Activated T-helper 1 cell treated with anti-CD3 and anti-CD28 coated beads, Interleukin-12 subunit alpha, Interleukin-12 subunit beta, Interleukin-2, Interleukin-4 antibody, amounts not matched to agents 30 ng/mL and 10 ng/mL and 1 ng/mL, durations not matched to agents 14 hours and 24 hours and 36 hours (primary cell): ENCODE data around the gene MAPK6. TPM values are rescaled to one million over a fixed set of nuclear protein-coding genes. Genes with fewer than 3 reads are reported as not detected.

ENCODE experiments used
- DNase-seq: peaks from one replicate; pipeline ENCODE4 v3.0.0; 2021; ENCODE audit warnings: low spot score
- H3K27ac Mint-ChIP-seq: one replicate; pipeline ENCODE4 v1.8.0; 2021; ENCODE audit warnings: mild to moderate bottlenecking, mixed read lengths
- H3K27me3 Mint-ChIP-seq: one replicate; pipeline ENCODE4 v1.8.0; 2022; ENCODE audit warnings: mild to moderate bottlenecking, moderate library complexity, mixed read lengths; ENCODE audit not compliant: insufficient read depth
- H3K36me3 Mint-ChIP-seq: one replicate; pipeline ENCODE4 v1.8.0; 2021; ENCODE audit warnings: low read depth, mixed read lengths
- H3K4me1 Mint-ChIP-seq: one replicate; pipeline ENCODE4 v1.8.0; 2021; ENCODE audit warnings: low read depth, mixed read lengths
- H3K4me3 Mint-ChIP-seq: one replicate; pipeline ENCODE4 v1.8.0; 2021; ENCODE audit warnings: mild to moderate bottlenecking, moderate library complexity, mixed read lengths
- H3K9me3 Mint-ChIP-seq: one replicate; pipeline ENCODE4 v1.8.0; 2021; ENCODE audit warnings: mixed read lengths
- intact Hi-C: fragments of 100-400 bp; cut with micrococcal nuclease; formaldehyde crosslinking; loops from one replicate; pipeline ENCODE4 v1.15.1; 2024
- total RNA-seq: library from RNA; stranded (reverse); gene quantifications from 2 replicates; pipeline ENCODE4 v1.2.3, GENCODE V29; 2022

MAPK6 gene
- total RNA-seq, 1 donor from 2014 or later = 57.3 TPM

DNA sequence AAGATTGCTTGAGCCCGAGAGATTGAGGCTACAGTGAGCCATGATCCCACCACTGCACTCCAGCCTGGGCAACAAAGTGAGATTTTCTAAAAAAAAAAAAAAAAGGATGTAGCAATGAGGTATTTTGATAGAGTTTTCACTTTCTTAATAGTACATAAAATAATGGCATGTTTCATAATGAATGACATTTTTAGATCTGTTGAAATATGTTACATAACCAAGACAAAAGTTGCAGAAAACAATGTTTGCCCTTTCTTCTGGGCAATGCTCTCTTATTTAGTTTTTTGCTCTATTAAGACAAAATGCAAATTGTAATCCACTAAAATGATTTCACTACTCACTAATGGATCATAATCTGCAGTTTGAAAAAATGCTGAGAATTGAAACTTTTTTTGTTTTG lies 4.4 kb upstream of the MAPK6 start:
- Mint-ChIP-seq H3K27ac (no peak overlapping the region), H3K27me3 (peaks cover 7% of the 10 kb centered on the region), H3K4me3 (no peak overlapping the region), H3K36me3 (peaks cover 2% of the 10 kb centered on the region), H3K9me3 (no peaks in the 10 kb centered on the region), H3K4me1 (peaks cover 52% of the 10 kb centered on the region)
- intact Hi-C loops = loop anchor here (5.0 kb wide), 3 partner anchors 163 to 277 kb away; partner anchors contain the start of gene LYSMD2
- DNase-seq = no peak

DNA sequence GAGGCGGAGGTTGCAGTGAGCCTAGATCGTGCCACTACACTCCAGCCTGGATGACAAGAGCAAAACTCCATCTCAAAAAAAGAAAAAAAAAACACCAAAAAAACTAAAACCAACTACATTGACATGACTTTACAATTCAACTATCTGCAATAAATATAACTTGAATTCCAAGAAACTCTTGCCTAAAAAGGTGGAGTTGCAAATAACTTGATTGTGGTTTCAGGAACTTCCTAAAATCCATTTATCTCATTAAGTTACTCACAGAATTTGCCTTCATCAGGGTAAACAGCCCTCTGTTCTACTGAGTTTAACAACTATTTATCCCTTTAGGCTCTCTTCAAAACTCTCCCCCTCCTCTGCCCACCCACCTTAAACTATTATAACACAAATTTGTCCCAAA lies 2.7 kb upstream of the MAPK6 start:
- Mint-ChIP-seq H3K27ac (no peak overlapping the region), H3K4me1 (peaks cover 58% of the 10 kb centered on the region), H3K4me3 (no peak overlapping the region), H3K9me3 (no peaks in the 10 kb centered on the region), H3K27me3 (peaks cover 7% of the 10 kb centered on the region), H3K36me3 (peaks cover 3% of the 10 kb centered on the region)
- intact Hi-C loops = no loop called here
- DNase-seq = no peak

DNA sequence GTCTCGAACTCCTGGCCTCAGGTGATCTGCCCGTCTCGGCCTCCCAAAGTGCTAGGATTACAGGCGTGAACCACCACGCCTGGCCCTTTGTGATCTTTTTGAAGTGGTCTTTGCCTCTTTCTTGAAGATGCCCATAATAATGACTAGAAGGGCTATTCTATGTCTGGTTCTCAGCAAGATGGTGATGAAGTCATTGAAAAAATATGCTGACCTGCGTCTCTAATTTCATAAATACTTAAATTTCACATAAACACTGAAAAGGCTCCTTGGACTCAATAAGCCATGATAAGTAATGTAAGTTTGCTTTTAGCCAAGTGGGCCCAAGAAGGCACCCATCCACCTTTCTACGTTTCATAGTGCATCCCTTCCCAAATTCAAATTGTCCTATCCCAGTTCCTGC lies 775 bp upstream of the MAPK6 start:
- peaks cover 7% of the 10 kb centered on the region for H3K27me3 Mint-ChIP-seq
- peaks cover 3% of the 10 kb centered on the region for H3K36me3 Mint-ChIP-seq
- no peaks in the 10 kb centered on the region for H3K9me3 Mint-ChIP-seq
- peaks cover 48% of the 10 kb centered on the region for H3K4me1 Mint-ChIP-seq
- H3K4me3 Mint-ChIP-seq = peak overlapping the region; percentile 98
- intact Hi-C loops = no loop called here
- peak overlapping the region; percentile 99 for H3K27ac Mint-ChIP-seq
- DNase-seq = no peak

DNA sequence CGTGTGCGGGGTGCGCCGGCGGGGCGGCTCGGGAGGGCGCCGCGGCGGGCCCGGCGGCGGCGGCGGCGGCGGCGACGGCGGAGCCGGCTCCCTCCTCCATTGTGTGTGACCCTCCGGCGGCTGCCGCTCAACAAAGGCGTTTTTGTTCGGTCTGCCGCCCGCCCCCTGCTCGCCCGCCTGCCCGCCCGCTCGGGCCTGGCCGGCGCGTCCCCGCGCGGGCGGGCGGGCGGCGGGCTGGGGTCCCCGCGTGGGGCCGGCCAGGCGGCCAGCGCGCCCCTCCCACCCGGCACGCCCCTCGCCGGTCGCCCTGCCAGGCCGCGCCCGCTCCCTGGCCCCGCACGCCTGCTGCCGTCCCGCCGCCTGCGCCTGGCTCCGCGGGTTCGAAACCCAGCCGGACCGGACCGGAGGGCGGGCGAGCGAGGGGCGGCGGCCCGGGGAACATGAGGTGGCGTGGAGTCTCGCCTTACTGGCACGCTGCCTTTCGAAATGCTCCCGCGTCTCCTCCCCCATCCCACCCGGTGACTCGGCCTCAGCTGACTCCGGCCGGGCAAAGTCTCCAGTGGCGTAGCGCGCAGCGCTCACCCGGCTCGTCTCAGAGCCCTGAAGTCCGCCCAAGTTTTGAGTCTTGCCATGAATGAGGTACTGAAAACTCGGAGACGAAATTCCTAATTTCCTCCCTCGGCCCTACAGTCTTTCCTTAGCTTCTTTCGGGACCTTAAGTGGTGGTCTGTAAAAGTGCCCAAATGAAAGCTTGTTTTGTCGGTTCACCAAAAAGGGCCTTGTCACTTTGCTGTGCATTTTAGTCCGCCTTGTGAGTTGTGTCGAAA lies 588 bp downstream of the MAPK6 start:
- H3K4me3 Mint-ChIP-seq = peak overlapping the region; percentile 98
- H3K27me3 Mint-ChIP-seq = peaks cover 7% of the 10 kb centered on the region
- H3K36me3 Mint-ChIP-seq = peaks cover 3% of the 10 kb centered on the region
- peaks cover 41% of the 10 kb centered on the region for H3K4me1 Mint-ChIP-seq
- peak overlapping the region; percentile 99 for H3K27ac Mint-ChIP-seq
- DNase-seq = peak; percentile 65
- H3K9me3 Mint-ChIP-seq = no peaks in the 10 kb centered on the region
- intact Hi-C loops = loop anchor here (1.0 to 5.0 kb wide), 2 partner anchors 48 to 58 kb away; partner anchors contain the start of gene LEO1

DNA sequence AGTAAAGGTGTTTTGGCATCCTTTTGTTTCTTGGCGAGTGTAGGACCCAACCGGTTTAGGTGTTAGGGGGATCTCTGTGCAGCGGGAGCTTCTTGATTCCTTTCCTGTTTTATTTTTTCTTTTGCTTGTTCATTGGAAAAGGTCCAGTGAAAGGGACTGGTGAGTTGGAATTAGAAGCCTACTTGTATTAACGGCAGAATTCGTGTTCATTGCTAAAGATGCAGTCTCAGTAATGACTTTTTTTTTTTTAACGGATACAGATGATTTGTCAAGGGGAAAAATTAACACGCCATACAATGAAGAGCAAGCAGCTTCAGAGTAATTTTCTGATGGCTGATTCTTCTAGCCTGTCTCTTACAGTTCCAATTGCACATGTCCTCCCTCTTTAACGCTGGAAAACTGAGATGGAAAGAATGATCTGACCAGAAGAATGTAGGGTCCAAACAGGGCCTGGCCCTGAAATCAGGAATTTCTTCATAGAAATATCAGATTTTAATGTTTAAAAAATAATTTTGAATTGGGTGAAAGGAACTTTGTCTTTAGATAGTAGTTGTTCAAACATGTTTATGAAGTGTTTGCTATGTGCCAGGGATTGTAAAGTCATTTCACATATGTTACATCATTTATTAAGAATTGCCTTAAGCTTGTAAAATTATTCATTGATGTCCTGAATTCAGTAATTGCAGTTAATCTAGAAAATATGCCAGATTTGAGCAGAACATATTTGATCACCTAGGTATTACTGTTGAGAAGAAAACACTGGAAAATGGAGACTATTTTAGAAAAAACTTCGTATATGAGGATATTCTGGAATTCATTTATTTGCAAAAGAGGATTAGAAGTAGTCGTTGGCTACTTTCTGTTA lies 1.4 kb downstream of the MAPK6 start:
- no peaks in the 10 kb centered on the region for H3K9me3 Mint-ChIP-seq
- intact Hi-C loops = loop anchor here (1.0 to 5.0 kb wide), 6 partner anchors 7 to 539 kb away; no protein-coding TSS in a partner anchor
- peaks cover 41% of the 10 kb centered on the region for H3K4me1 Mint-ChIP-seq
- H3K36me3 Mint-ChIP-seq = peaks cover 3% of the 10 kb centered on the region
- H3K27ac Mint-ChIP-seq = peak overlapping the region; percentile 93
- peaks cover 7% of the 10 kb centered on the region for H3K27me3 Mint-ChIP-seq
- DNase-seq = no peak
- peak overlapping the region; percentile 90 for H3K4me3 Mint-ChIP-seq

DNA sequence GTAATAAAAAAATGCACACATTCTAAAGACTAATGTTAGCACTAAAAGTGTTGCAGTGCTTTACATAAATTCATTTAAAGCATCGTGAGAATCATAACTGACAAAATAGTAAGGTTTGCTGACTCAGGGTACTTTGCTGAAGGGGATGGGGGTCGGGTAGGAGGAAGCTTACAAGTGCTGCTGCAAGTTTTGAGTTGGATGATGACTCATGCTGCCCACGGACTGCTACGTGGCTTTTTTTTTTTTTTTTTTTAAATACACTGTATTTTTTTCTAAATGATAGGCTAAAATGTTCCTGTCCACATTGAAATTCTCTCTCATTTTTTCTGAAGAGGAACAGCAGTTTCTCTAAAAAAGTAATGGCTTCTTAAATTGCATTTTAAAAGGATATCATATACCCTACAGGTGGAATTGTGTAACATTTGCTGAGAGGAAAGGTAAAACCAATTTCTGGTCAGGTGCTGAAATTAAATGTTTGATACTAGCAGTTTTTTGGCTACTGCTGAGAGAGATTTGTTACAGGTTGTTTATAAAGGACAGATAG lies 2.2 kb downstream of the MAPK6 start:
- Mint-ChIP-seq H3K9me3 (no peaks in the 10 kb centered on the region), H3K27me3 (peaks cover 7% of the 10 kb centered on the region), H3K36me3 (peaks cover 3% of the 10 kb centered on the region), H3K4me1 (peaks cover 41% of the 10 kb centered on the region), H3K27ac (peak overlapping the region; percentile 93), H3K4me3 (peak overlapping the region; percentile 90)
- DNase-seq = peak; percentile 48
- intact Hi-C loops = loop anchor here (1.0 to 5.0 kb wide), 6 partner anchors 8 to 538 kb away; no protein-coding TSS in a partner anchor

DNA sequence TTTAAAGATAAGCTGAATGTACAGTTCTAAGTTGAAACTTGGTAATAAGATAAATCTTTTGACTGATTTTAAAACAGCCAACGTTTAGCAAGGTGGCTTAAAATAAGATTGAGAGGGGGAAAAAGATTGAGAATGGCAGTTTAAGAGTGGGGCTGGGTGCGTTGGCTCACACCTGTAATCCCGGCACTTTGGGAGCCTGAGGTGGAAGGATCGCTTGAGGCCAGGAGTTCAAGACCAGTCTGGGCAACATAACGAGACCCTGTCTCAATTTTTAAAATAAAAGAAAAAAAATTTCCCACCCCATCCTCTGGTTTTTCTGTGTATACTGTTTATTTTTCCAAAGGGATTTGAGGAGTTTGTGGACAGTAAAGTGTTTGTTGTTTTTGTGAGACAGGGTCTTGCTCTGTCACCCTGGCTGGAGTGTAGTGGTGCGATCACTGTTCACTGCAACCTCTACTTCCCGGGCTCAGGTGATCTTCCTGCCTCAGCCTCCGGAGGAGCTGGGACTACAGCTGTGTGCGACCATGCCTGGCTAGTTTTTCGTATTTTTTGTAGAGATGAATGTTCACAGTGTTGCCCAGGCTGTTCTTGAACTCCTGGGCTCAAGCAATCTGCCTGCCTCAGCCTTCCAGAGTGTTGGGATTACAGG lies 3.0 kb downstream of the MAPK6 start:
- DNase-seq = no peak
- intact Hi-C loops = loop anchor here (1.0 to 5.0 kb wide), 6 partner anchors 9 to 537 kb away; no protein-coding TSS in a partner anchor
- Mint-ChIP-seq H3K4me3 (no peak overlapping the region), H3K36me3 (peaks cover 3% of the 10 kb centered on the region), H3K4me1 (peaks cover 39% of the 10 kb centered on the region), H3K9me3 (no peaks in the 10 kb centered on the region), H3K27me3 (peaks cover 6% of the 10 kb centered on the region), H3K27ac (no peak overlapping the region)

DNA sequence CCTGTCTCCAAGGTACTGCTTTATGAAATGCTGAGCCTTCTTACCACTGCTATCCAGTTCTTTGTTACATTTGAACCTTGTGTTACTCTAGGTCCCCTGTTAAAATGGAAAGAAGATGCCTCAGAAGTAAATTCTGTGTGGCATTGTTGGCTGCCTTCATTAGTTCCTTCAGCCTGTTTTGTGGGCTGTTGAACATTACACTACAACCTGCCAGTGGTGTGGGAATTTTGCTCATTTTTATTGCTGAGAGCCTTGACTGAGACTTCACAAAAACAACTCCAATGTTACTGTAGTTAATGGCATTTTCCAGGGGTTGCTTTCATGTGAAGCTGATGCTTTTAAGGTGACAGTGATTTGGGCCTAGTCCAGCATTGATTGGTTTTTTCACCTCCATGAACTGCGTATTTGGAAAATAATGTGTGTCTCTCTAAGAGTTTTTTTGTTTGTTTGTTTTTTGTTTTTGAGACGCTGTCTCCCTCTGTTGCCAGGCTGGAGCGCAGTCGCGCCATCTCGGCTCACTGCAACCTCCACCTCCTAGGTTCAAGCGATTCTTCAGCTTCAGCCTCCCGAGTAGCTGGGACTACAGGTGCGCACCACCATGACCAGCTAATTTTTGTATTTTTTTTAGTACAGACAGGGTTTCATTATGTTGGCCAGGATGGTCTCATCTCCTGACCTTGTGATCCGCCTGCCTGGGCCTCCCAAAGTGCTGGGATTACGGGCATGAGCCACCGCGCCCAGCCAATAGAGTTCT lies 4.3 kb downstream of the MAPK6 start:
- intact Hi-C loops = loop anchor here (5.0 kb wide), 1 partner anchor 54 kb away; no protein-coding TSS in a partner anchor
- H3K4me3 Mint-ChIP-seq = no peak overlapping the region
- no peaks in the 10 kb centered on the region for H3K9me3 Mint-ChIP-seq
- H3K27me3 Mint-ChIP-seq = no peaks in the 10 kb centered on the region
- H3K36me3 Mint-ChIP-seq = peaks cover 3% of the 10 kb centered on the region
- H3K27ac Mint-ChIP-seq = no peak overlapping the region
- no peak for DNase-seq
- peaks cover 31% of the 10 kb centered on the region for H3K4me1 Mint-ChIP-seq

DNA sequence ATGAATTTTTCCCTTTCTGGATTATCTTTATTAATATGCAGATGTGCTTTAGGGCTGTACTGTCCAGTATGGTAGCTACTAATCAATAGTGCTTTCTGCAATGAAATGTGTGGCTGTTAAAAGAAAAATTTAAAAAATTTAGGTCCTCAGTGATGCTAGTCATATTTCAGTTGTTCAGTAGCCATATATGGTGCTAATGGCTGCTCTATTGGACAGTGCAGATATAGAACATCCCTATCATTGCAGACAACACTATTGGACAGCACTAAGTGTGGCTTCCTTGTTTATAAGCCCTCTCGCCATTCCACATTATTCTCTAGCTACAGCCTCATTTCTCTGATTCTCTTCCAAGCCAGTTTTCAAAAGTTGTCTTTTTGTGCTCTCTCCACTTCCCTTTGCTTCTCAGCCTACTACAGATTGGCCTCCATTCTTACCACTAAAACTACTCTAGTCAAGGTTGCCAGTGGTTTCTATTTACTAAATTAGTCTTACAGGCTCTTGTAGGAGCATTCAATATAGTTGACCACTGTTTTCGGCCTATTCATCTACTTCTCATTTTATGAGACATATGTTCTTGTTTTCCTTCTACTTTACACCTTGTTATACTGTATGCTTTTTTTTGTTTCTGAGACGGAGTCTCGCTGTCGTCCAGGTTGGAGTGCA lies 9.5 kb downstream of the MAPK6 start:
- Mint-ChIP-seq H3K27me3 (no peaks in the 10 kb centered on the region), H3K9me3 (peaks cover 6% of the 10 kb centered on the region), H3K4me3 (no peak overlapping the region), H3K36me3 (peaks cover 12% of the 10 kb centered on the region), H3K27ac (no peak overlapping the region), H3K4me1 (peaks cover 13% of the 10 kb centered on the region)
- DNase-seq = no peak
- intact Hi-C loops = no loop called here

DNA sequence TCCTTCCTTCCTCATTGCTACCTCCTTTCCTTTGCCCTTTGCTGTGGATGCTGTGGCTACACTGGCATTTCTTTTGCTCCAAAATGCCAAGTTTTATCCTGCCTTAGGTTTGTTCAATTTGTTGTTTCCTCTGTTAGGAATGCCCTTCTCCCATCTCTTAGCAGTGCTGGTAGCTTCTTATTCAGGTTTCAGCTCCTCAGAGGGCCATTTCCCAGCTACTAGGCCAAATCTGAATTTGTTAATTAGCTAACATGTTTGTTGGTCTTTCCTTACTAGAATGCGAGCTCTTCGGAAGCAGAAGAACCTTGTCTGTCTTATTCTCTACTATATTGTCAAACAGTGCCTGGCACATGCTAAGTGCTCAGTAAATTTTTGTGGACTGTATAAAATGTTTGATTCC lies 11.0 kb downstream of the MAPK6 start:
- Mint-ChIP-seq H3K4me3 (no peak overlapping the region), H3K27ac (no peak overlapping the region), H3K27me3 (no peaks in the 10 kb centered on the region), H3K36me3 (peaks cover 21% of the 10 kb centered on the region), H3K4me1 (peaks cover 12% of the 10 kb centered on the region), H3K9me3 (peaks cover 17% of the 10 kb centered on the region)
- no peak for DNase-seq
- intact Hi-C loops = no loop called here

DNA sequence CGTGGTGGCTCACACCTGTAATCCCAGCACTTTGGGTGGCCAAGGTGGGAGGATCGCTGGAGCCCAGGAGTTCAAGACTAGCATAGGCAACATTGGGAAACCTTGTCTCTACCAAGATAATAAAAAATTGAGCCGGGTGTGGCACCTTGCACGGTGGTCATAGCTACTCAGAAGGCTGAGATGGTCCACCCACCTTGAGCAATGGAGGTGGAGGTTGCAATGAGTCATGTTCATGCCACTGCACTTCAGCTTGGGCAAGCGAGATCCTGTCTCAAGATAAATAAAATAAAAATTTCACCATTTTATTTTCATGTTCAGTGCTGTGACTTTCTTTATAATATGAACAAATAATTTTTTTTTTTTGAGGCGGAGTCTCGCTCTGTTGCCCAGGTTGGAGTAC lies 12.5 kb downstream of the MAPK6 start:
- H3K27ac Mint-ChIP-seq = no peak overlapping the region
- intact Hi-C loops = no loop called here
- H3K9me3 Mint-ChIP-seq = peaks cover 18% of the 10 kb centered on the region
- H3K27me3 Mint-ChIP-seq = no peaks in the 10 kb centered on the region
- peaks cover 12% of the 10 kb centered on the region for H3K4me1 Mint-ChIP-seq
- no peak for DNase-seq
- peaks cover 21% of the 10 kb centered on the region for H3K36me3 Mint-ChIP-seq
- no peak overlapping the region for H3K4me3 Mint-ChIP-seq
